DOHH2 (cell line): ENCODE results near the gene RAB28.

Experiments
- H3F3A ChIP-seq: fragments of 200-600 bp; sonication (generic), shearing (Covaris generic); 2 replicates; pipeline ENCODE4 v1.6.0; 2016; ENCODE audit warnings: antibody characterized with exemption, mild to moderate bottlenecking; ENCODE audit not compliant: control insufficient read depth, insufficient read depth
- H3K27ac ChIP-seq: fragments of 200-600 bp; sonication (generic); 2 replicates; pipeline ENCODE4 v1.5.1; 2014; ENCODE audit warnings: low read depth, mild to moderate bottlenecking, low read length, moderate library complexity
- H3K27me3 ChIP-seq: fragments of 200-600 bp; sonication (generic); 2 replicates; pipeline ENCODE4 v1.6.1; 2014; ENCODE audit warnings: mild to moderate bottlenecking, low read length, mixed read lengths; ENCODE audit not compliant: control insufficient read depth
- H3K36me3 ChIP-seq: fragments of 200-600 bp; sonication (generic); 2 replicates; pipeline ENCODE4 v1.6.1; 2014; ENCODE audit warnings: mild to moderate bottlenecking, low read length, moderate library complexity, mixed read lengths; ENCODE audit not compliant: control insufficient read depth
- H3K4me1 ChIP-seq: fragments of 200-600 bp; sonication (generic); 2 replicates; pipeline ENCODE4 v1.6.1; 2014; ENCODE audit warnings: mild to moderate bottlenecking, low read length, mixed read lengths; ENCODE audit not compliant: control insufficient read depth
- H3K4me2 ChIP-seq: fragments of 200-600 bp; sonication (generic); 2 replicates; pipeline ENCODE4 v1.6.0; 2014; ENCODE audit warnings: mild to moderate bottlenecking, low read length, moderate library complexity
- H3K4me3 ChIP-seq: fragments of 200-600 bp; sonication (generic); 2 replicates; pipeline ENCODE4 v1.5.1; 2014; ENCODE audit warnings: mild to moderate bottlenecking, low read length, mixed read lengths
- H3K79me2 ChIP-seq: fragments of 200-600 bp; sonication (generic); 2 replicates; pipeline ENCODE4 v1.6.1; 2014; ENCODE audit warnings: mild to moderate bottlenecking, low read length, mixed read lengths; ENCODE audit not compliant: control insufficient read depth
- H3K9me2 ChIP-seq: fragments of 200-600 bp; sonication (generic); replicated peaks from 2 replicates; pipeline ENCODE4 v1.6.1; 2014; ENCODE audit warnings: mild to moderate bottlenecking, low read length, mixed read lengths; ENCODE audit not compliant: control insufficient read depth
- H3K9me3 ChIP-seq: fragments of 200-600 bp; sonication (generic); 2 replicates; pipeline ENCODE4 v1.6.1; 2014; ENCODE audit warnings: antibody characterized with exemption, low read length, mixed read lengths; ENCODE audit not compliant: control insufficient read depth, insufficient read depth
- H4K20me1 ChIP-seq: fragments of 200-600 bp; sonication (generic); 2 replicates; pipeline ENCODE4 v1.6.0; 2014; ENCODE audit warnings: low read depth, mild to moderate bottlenecking, antibody characterized with exemption, low read length, moderate library complexity; ENCODE audit not compliant: control insufficient read depth, insufficient read depth
- CTCF ChIP-seq: fragments of 200-600 bp; sonication (generic); IDR thresholded peaks from one replicate; pipeline ENCODE4 v1.5.1; 2014; ENCODE audit warnings: antibody characterized with exemption, mild to moderate bottlenecking, low read depth, low read length; ENCODE audit not compliant: poor library complexity, severe bottlenecking
- EZH2phosphoT487 ChIP-seq: fragments of 200-600 bp; sonication (generic); IDR thresholded peaks from 2 replicates; pipeline ENCODE4 v1.6.1; 2017; ENCODE audit warnings: borderline replicate concordance, mild to moderate bottlenecking, antibody characterized with exemption, low read length, moderate library complexity, mixed read lengths

RAB28 gene

GRCh38 chr4:13529128-13529919, 45.2 kb upstream of the RAB28 start:
- TF ChIP-seq EZH2phosphoT487 (no peak), CTCF (no peak)
- Histone ChIP-seq H3K4me1 (peaks cover 18% of the 10 kb centered on the region), H3K4me2 (peak overlapping the region; percentile 44; the same call in 1 of the 2 replicates), H3K27ac (no peak overlapping the region), H4K20me1 (no peaks in the 10 kb centered on the region), H3K9me2 (no peaks in the 10 kb centered on the region), H3K9me3 (peaks cover 2% of the 10 kb centered on the region; the same call in 1 of the 2 replicates), H3K27me3 (peaks cover 68% of the 10 kb centered on the region), H3F3A (no peaks in the 10 kb centered on the region), H3K4me3 (no peak overlapping the region), H3K36me3 (no peaks in the 10 kb centered on the region), H3K79me2 (no peaks in the 10 kb centered on the region)

GRCh38 chr4:13528821-13529127, 44.6 kb upstream of the RAB28 start:
- Histone ChIP-seq H3K27ac (no peak overlapping the region), H3K27me3 (peaks cover 63% of the 10 kb centered on the region), H3K9me2 (no peaks in the 10 kb centered on the region), H3K36me3 (no peaks in the 10 kb centered on the region), H3K79me2 (no peaks in the 10 kb centered on the region), H3K4me1 (peaks cover 18% of the 10 kb centered on the region), H3K4me3 (peak overlapping the region; percentile 20; the same call in 1 of the 2 replicates), H3K4me2 (peak overlapping the region; percentile 44), H3F3A (no peaks in the 10 kb centered on the region), H4K20me1 (no peaks in the 10 kb centered on the region), H3K9me3 (peaks cover 3% of the 10 kb centered on the region; the same call in 1 of the 2 replicates)
- TF ChIP-seq EZH2phosphoT487 = no peak
- TF ChIP-seq CTCF = no peak

- no peaks in the 10 kb centered on the region for H3K9me2 ChIP-seq
- no peaks in the 10 kb centered on the region for H3K36me3 ChIP-seq
- H3K79me2 ChIP-seq = no peaks in the 10 kb centered on the region
- peaks cover 60% of the 10 kb centered on the region for H3K27me3 ChIP-seq
- H3F3A ChIP-seq = no peaks in the 10 kb centered on the region
- peaks cover 18% of the 10 kb centered on the region for H3K4me1 ChIP-seq
- peaks cover 3% of the 10 kb centered on the region; the same call in 1 of the 2 replicates for H3K9me3 ChIP-seq
- TF ChIP-seq EZH2phosphoT487 (peak; percentile 72; the same call in 1 of the 2 replicates), CTCF (no peak)
- H3K27ac ChIP-seq = no peak overlapping the region
- H3K4me3 ChIP-seq = peak overlapping the region; percentile 20
- H4K20me1 ChIP-seq = no peaks in the 10 kb centered on the region
- H3K4me2 ChIP-seq = peak overlapping the region; percentile 44
These were observed 44.1 kb upstream of the RAB28 start for GRCh38 chr4:13527981-13528820.
